Peyer's patch (tissue), 4 donors: ENCODE measurements around the gene BRCA1. TPM values are rescaled to one million over a fixed set of nuclear protein-coding genes. Genes with fewer than 3 reads are reported as not detected.
A peak's percentile ranks its signal among the peaks of the same experiment; 100 is the strongest.

ENCODE experiments used
- DNase-seq, 3 donors: peaks; one replicate each; pipeline ENCODE4 v3.0.0-alpha.2; 2017 to 2019
- H3K27ac ChIP-seq, 4 donors: fragments of 200-600 bp; sonication (generic); one replicate each; pipeline ENCODE4 v1.5.1; 2016 to 2019
- H3K27me3 ChIP-seq, 2 donors: fragments of 200-600 bp; sonication (generic); one replicate each; pipeline ENCODE4 v1.5.1; 2019
- H3K36me3 ChIP-seq, 3 donors: fragments of 200-600 bp; sonication (generic); one replicate each; pipeline ENCODE4 v1.5.1; 2016 to 2019
- H3K4me1 ChIP-seq, 4 donors: fragments of 200-600 bp; sonication (generic); one replicate each; pipeline ENCODE4 v1.5.1; 2016 to 2019
- H3K4me3 ChIP-seq, 4 donors: fragments of 200-600 bp; sonication (generic); 1 replicate in 3 of 4; 2 replicates in 1 of 4; pipeline ENCODE4 v1.5.1; 2016 to 2019; ENCODE audit warnings: mild to moderate bottlenecking in 1 of 4
- H3K9me3 ChIP-seq, 4 donors: fragments of 200-600 bp; sonication (generic); one replicate each; pipeline ENCODE4 v1.5.1; 2016 to 2019; ENCODE audit warnings: mild to moderate bottlenecking in 1 of 4
- CTCF ChIP-seq, 6 experiments: fragments of 450-650 bp in 4 of 6; fragments of 200-600 bp in 2 of 6; sonication (generic) in 1 of 6; IDR thresholded peaks; one replicate each; pipeline ENCODE4 v1.5.1; 2017 to 2019; ENCODE audit warnings: antibody characterized with exemption in 6 of 6, mild to moderate bottlenecking in 3 of 6, moderate library complexity in 1 of 6
- POLR2A ChIP-seq, 2 donors: fragments of 450-650 bp; IDR thresholded peaks; one replicate each; pipeline ENCODE4 v1.5.1; 2017; ENCODE audit warnings: antibody characterized with exemption in 2 of 2, mild to moderate bottlenecking in 2 of 2, moderate library complexity in 2 of 2
- total RNA-seq, 4 donors: library from RNA; depleted of rRNA; stranded (reverse); fragments of >200 nt; gene quantifications; one replicate each; pipeline ENCODE4 v1.1.0, GENCODE V29; 2016

BRCA1 gene
- total RNA-seq, 4 donors from 2014 or later: 9.0 to 38.0 (median 14.2) TPM

- H3K36me3 ChIP-seq: no peaks in the 10 kb centered on the region
- H3K27ac ChIP-seq: no peak overlapping the region
- peaks cover 0 to 11% (median 3%) of the 10 kb centered on the region in 4 donors for H3K4me1 ChIP-seq
- DNase-seq: no peak
- TF ChIP-seq POLR2A (IDR thresholded peaks at IDR 0.05) (no peak), CTCF (IDR thresholded peaks at IDR 0.05) (no peak)
- H3K27me3 ChIP-seq: no peaks in the 10 kb centered on the region
- no peak overlapping the region for H3K4me3 ChIP-seq
- no peaks in the 10 kb centered on the region for H3K9me3 ChIP-seq
Observed at GRCh38 chr17:43026595-43026994, 98.6 kb downstream of the BRCA1 start.

- H3K27me3 ChIP-seq: no peaks in the 10 kb centered on the region
- TF ChIP-seq POLR2A (IDR thresholded peaks at IDR 0.05) (no peak), CTCF (IDR thresholded peaks at IDR 0.05) (no peak)
- H3K36me3 ChIP-seq: no peaks in the 10 kb centered on the region
- no peaks in the 10 kb centered on the region for H3K9me3 ChIP-seq
- H3K4me1 ChIP-seq: peaks cover 0 to 13% (median 5%) of the 10 kb centered on the region in 4 donors
- peak overlapping the region in 1 of 4 donors; percentile 74 for H3K27ac ChIP-seq
- DNase-seq: no peak
- no peak overlapping the region for H3K4me3 ChIP-seq
Observed at GRCh38 chr17:43025766-43026537, 99.2 kb downstream of the BRCA1 start.

- Histone ChIP-seq H3K4me3 (peak overlapping the region; percentile 47 to 69 (median 57)), H3K27ac (peak overlapping the region in 2 of 4 donors; percentile 74), H3K4me1 (peaks cover 0 to 18% (median 5%) of the 10 kb centered on the region in 4 donors), H3K36me3 (no peaks in the 10 kb centered on the region), H3K27me3 (no peaks in the 10 kb centered on the region), H3K9me3 (no peaks in the 10 kb centered on the region)
- TF ChIP-seq CTCF (IDR thresholded peaks at IDR 0.05) (no peak), POLR2A (IDR thresholded peaks at IDR 0.05) (no peak)
- DNase-seq: no peak
Observed at GRCh38 chr17:43025290-43025657, 99.9 kb downstream of the BRCA1 start.

GRCh38 chr17:43024407-43025289 is 100.5 kb downstream of the BRCA1 start, which contains the start of gene RND2:
Gene RND2 (plus strand): TSS chr17:43025231. CDS start chr17:43025348, 117 bp downstream.
- peak; percentile 76 to 93 (median 90) for DNase-seq
- no peaks in the 10 kb centered on the region for H3K9me3 ChIP-seq
- no peak for TF ChIP-seq POLR2A (IDR thresholded peaks at IDR 0.05)
- TF ChIP-seq CTCF (IDR thresholded peaks at IDR 0.05): peak; percentile 55 to 68 (median 64)
- peak within 1 kb of the TSS; percentile 34 to 74 (median 72) for H3K27ac ChIP-seq
- peaks cover 0 to 25% (median 5%) of the 10 kb centered on the region in 4 donors for H3K4me1 ChIP-seq
- no peaks in the 10 kb centered on the region for H3K27me3 ChIP-seq
- H3K4me3 ChIP-seq: peak within 1 kb of the TSS; percentile 47 to 69 (median 57)
- H3K36me3 ChIP-seq: no peaks in the 10 kb centered on the region

- no peaks in the 10 kb centered on the region for H3K27me3 ChIP-seq
- peak in 1 of 2 donors; percentile 59 for TF ChIP-seq POLR2A (IDR thresholded peaks at IDR 0.05)
- peak in 1 of 6 experiments; percentile 7 for TF ChIP-seq CTCF (IDR thresholded peaks at IDR 0.05)
- peak; percentile 70 to 90 (median 90) for DNase-seq
- H3K4me1 ChIP-seq: peaks cover 0 to 40% (median 5%) of the 10 kb centered on the region in 4 donors
- peak within 1 kb of the TSS; percentile 66 to 88 (median 84) for H3K27ac ChIP-seq
- no peaks in the 10 kb centered on the region for H3K9me3 ChIP-seq
- H3K36me3 ChIP-seq: peaks cover 0 to 11% (median 0%) of the 10 kb centered on the region in 3 donors
- peak within 1 kb of the TSS; percentile 73 to 94 (median 86) for H3K4me3 ChIP-seq
Observed at GRCh38 chr17:43021741-43022512, 103.2 kb downstream of the BRCA1 start, which contains the start of gene VAT1. Gene VAT1 (minus strand): TSS chr17:43022385. CDS start chr17:43022322, 63 bp downstream.
